Measurements from ENCODE around the gene F7.

- TF ChIP-seq, protein P1, sequence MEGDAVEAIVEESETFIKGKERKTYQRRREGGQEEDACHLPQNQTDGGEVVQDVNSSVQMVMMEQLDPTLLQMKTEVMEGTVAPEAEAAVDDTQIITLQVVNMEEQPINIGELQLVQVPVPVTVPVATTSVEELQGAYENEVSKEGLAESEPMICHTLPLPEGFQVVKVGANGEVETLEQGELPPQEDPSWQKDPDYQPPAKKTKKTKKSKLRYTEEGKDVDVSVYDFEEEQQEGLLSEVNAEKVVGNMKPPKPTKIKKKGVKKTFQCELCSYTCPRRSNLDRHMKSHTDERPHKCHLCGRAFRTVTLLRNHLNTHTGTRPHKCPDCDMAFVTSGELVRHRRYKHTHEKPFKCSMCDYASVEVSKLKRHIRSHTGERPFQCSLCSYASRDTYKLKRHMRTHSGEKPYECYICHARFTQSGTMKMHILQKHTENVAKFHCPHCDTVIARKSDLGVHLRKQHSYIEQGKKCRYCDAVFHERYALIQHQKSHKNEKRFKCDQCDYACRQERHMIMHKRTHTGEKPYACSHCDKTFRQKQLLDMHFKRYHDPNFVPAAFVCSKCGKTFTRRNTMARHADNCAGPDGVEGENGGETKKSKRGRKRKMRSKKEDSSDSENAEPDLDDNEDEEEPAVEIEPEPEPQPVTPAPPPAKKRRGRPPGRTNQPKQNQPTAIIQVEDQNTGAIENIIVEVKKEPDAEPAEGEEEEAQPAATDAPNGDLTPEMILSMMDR (IDR thresholded peaks at IDR 0.05) = no peak
- no peak for TF ChIP-seq POLR2A (IDR thresholded peaks at IDR 0.05)
These were observed 55.4 kb downstream of the F7 start for GRCh38 chr13:113160983-113161382.
